HG03039 (cell line): ENCODE results near the gene ANKRD33B.
"Not testable (repeated sequence)": the region's sequence is repeated elsewhere in the genome, so short reads cannot be mapped to it uniquely, and the experiment has no call there.

ENCODE experiments used
- ATAC-seq: cut with Tn5 transposase; IDR thresholded peaks from one replicate; pipeline ENCODE4 v1.9.1; 2021; ENCODE audit warnings: mild to moderate bottlenecking, moderate library complexity; ENCODE audit not compliant: unreplicated experiment

Gene ANKRD33B

GRCh38 chr5:10591966-10592365, 28.1 kb downstream of the ANKRD33B start:
- ATAC-seq: no peak

GRCh38 chr5:10592601-10593000, 28.7 kb downstream of the ANKRD33B start:
- ATAC-seq: peak; percentile 34

GRCh38 chr5:10593531-10594181, 29.8 kb downstream of the ANKRD33B start:
- ATAC-seq: no peak

GRCh38 chr5:10594591-10595210, 30.8 kb downstream of the ANKRD33B start:
- ATAC-seq: no peak

- ATAC-seq: no peak
Observed at GRCh38 chr5:10595293-10595671, 31.4 kb downstream of the ANKRD33B start.

GRCh38 chr5:10595672-10596309, 31.9 kb downstream of the ANKRD33B start:
- peak; percentile 38 for ATAC-seq

GRCh38 chr5:10596310-10596703, 32.4 kb downstream of the ANKRD33B start:
- no peak for ATAC-seq

GRCh38 chr5:10596886-10597451, 33.1 kb downstream of the ANKRD33B start:
- no peak for ATAC-seq

GRCh38 chr5:10599113-10599512, 35.2 kb downstream of the ANKRD33B start:
- ATAC-seq: no peak

- no peak for ATAC-seq
Observed at GRCh38 chr5:10599862-10600284, 36.0 kb downstream of the ANKRD33B start.

- peak; percentile 73 for ATAC-seq
Observed at GRCh38 chr5:10600626-10601245, 36.9 kb downstream of the ANKRD33B start.

- peak; percentile 50 for ATAC-seq
Observed at GRCh38 chr5:10601246-10602030, 37.6 kb downstream of the ANKRD33B start.

- ATAC-seq: no peak
Observed at GRCh38 chr5:10602031-10602806, 38.3 kb downstream of the ANKRD33B start.

GRCh38 chr5:10604975-10605374, 41.1 kb downstream of the ANKRD33B start:
- no peak for ATAC-seq

- ATAC-seq: not testable (repeated sequence)
Observed at GRCh38 chr5:10606632-10607022, 42.8 kb downstream of the ANKRD33B start.

GRCh38 chr5:10607023-10607665, 43.3 kb downstream of the ANKRD33B start:
- peak; percentile 80 for ATAC-seq

- ATAC-seq: peak; percentile 48
Observed at GRCh38 chr5:10607666-10608073, 43.8 kb downstream of the ANKRD33B start.

GRCh38 chr5:10608081-10608480, 44.2 kb downstream of the ANKRD33B start:
- ATAC-seq: not testable (repeated sequence)

- no peak for ATAC-seq
Observed at GRCh38 chr5:10610058-10610457, 46.2 kb downstream of the ANKRD33B start.
